Measurements from ENCODE around the gene RNF220.

GRCh38 chr1:44566281-44567046 lies 161.4 kb downstream of the RNF220 start:
- TF ChIP-seq, protein P1, sequence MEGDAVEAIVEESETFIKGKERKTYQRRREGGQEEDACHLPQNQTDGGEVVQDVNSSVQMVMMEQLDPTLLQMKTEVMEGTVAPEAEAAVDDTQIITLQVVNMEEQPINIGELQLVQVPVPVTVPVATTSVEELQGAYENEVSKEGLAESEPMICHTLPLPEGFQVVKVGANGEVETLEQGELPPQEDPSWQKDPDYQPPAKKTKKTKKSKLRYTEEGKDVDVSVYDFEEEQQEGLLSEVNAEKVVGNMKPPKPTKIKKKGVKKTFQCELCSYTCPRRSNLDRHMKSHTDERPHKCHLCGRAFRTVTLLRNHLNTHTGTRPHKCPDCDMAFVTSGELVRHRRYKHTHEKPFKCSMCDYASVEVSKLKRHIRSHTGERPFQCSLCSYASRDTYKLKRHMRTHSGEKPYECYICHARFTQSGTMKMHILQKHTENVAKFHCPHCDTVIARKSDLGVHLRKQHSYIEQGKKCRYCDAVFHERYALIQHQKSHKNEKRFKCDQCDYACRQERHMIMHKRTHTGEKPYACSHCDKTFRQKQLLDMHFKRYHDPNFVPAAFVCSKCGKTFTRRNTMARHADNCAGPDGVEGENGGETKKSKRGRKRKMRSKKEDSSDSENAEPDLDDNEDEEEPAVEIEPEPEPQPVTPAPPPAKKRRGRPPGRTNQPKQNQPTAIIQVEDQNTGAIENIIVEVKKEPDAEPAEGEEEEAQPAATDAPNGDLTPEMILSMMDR (conservative IDR thresholded peaks at IDR 0.05; ENCODE audit: low read length) = no peak
- TF ChIP-seq EZH2phosphoT487 (IDR thresholded peaks at IDR 0.05; ENCODE audit: borderline replicate concordance) = no peak
